ENCODE measurements around the gene FRMD8. TPM values are rescaled to one million over a fixed set of nuclear protein-coding genes. Genes with fewer than 3 reads are reported as not detected.

FRMD8 gene
- total and polyA plus RNA-seq, 2 experiments from 2014 or later: 25.7 to 31.0 TPM

- TF ChIP-seq CTCF (IDR thresholded peaks at IDR 0.05; ENCODE audit: poor library complexity): no peak
- no peak for TF ChIP-seq EZH2phosphoT487 (IDR thresholded peaks at IDR 0.05; ENCODE audit: low read depth, severe bottlenecking, unreplicated experiment)
- TF ChIP-seq EZH2 (IDR thresholded peaks at IDR 0.05; ENCODE audit: borderline replicate concordance): no peak
- Histone ChIP-seq H4K20me1 (ENCODE audit: insufficient read depth, poor library complexity, severe bottlenecking) (no peaks in the 10 kb centered on the region), H3K4me2 (no peak overlapping the region), H3K27ac (no peak overlapping the region), H2AFZ (no peak overlapping the region), H3K4me1 (ENCODE audit: insufficient read depth) (peaks cover 7% of the 10 kb centered on the region), H3K79me2 (peaks cover 21% of the 10 kb centered on the region), H3K9me3 (ENCODE audit: low read depth) (no peaks in the 10 kb centered on the region), H3K9me2 (replicated peaks; ENCODE audit: insufficient read depth) (no peaks in the 10 kb centered on the region), H3K36me3 (replicated peaks; ENCODE audit: insufficient read depth, low read depth) (no peaks in the 10 kb centered on the region), H3K27me3 (no peaks in the 10 kb centered on the region), H3K4me3 (no peak overlapping the region)
- no peak for DNase-seq (ENCODE audit: low spot score)
- 49% methylated on average over 7 of the region's 7 CpGs for WGBS (ENCODE audit: low lambda C conversion rate, missing lambda C conversion rate)
Measured at GRCh38 chr11:65459552-65459951, 73.1 kb downstream of the FRMD8 start.

MicroRNAs encoded within 50 kb of the gene (microRNA counts, 767-probe panel; counts per million panel counts)
- not detected for microRNA hsa-miR-612

Small RNA genes lying within 50 kb of the gene (small RNA-seq; reads per million reads assigned to genes)
- gene RF01684: not detected

Other genes with a start within 250 kb of the FRMD8 start
- gene SPDYC, start 216.4 kb upstream of the FRMD8 start, total RNA-seq: not detected in 2 replicates
- not detected in 2 replicates for gene SPDYC, start 216.4 kb upstream of the FRMD8 start, polyA plus RNA-seq
- 115 and 133 TPM in 2 replicates for gene CAPN1, start 204.7 kb upstream of the FRMD8 start, total RNA-seq
- gene CAPN1, start 204.7 kb upstream of the FRMD8 start, polyA plus RNA-seq: 178 and 202 TPM in 2 replicates
- 2.5 and 4.1 TPM in 2 replicates for gene POLA2, start 124.7 kb upstream of the FRMD8 start, total RNA-seq
- gene POLA2, start 124.7 kb upstream of the FRMD8 start, polyA plus RNA-seq: 5.0 and 8.0 TPM in 2 replicates
- gene CDC42EP2, start 71.8 kb upstream of the FRMD8 start, total RNA-seq: 19.5 and 21.7 TPM in 2 replicates
- 31.2 and 35.0 TPM in 2 replicates for gene CDC42EP2, start 71.8 kb upstream of the FRMD8 start, polyA plus RNA-seq
- gene DPF2, start 52.8 kb upstream of the FRMD8 start, total RNA-seq: 26.8 and 28.4 TPM in 2 replicates
- 50.0 and 51.6 TPM in 2 replicates for gene DPF2, start 52.8 kb upstream of the FRMD8 start, polyA plus RNA-seq
- gene TIGD3, start 31.9 kb upstream of the FRMD8 start, total RNA-seq: 1.7 and 1.8 TPM in 2 replicates
- 1.6 and 2.0 TPM in 2 replicates for gene TIGD3, start 31.9 kb upstream of the FRMD8 start, polyA plus RNA-seq
- 4.9 and 8.8 TPM in 2 replicates for gene SLC25A45, start 4.0 kb upstream of the FRMD8 start, total RNA-seq
- gene SLC25A45, start 4.0 kb upstream of the FRMD8 start, polyA plus RNA-seq: 13.9 and 20.3 TPM in 2 replicates
- gene NEAT1, start 36.2 kb downstream of the FRMD8 start, total RNA-seq: 104 and 130 TPM in 2 replicates
- 168 and 209 TPM in 2 replicates for gene NEAT1, start 36.2 kb downstream of the FRMD8 start, polyA plus RNA-seq
- 8,000 and 8,677 TPM in 2 replicates for gene MALAT1, start 112.4 kb downstream of the FRMD8 start, total RNA-seq
- 16,690 and 29,129 TPM in 2 replicates for gene MALAT1, start 112.4 kb downstream of the FRMD8 start, polyA plus RNA-seq
- 80.4 and 83.9 TPM in 2 replicates for gene SCYL1, start 138.4 kb downstream of the FRMD8 start, total RNA-seq
- gene SCYL1, start 138.4 kb downstream of the FRMD8 start, polyA plus RNA-seq: 162 and 167 TPM in 2 replicates
- 46.0 and 53.7 TPM in 2 replicates for gene LTBP3, start 171.7 kb downstream of the FRMD8 start, total RNA-seq
- gene LTBP3, start 171.7 kb downstream of the FRMD8 start, polyA plus RNA-seq: 85.3 and 101 TPM in 2 replicates
- 20.5 and 20.8 TPM in 2 replicates for gene ZNRD2, start 183.8 kb downstream of the FRMD8 start, total RNA-seq
- gene ZNRD2, start 183.8 kb downstream of the FRMD8 start, polyA plus RNA-seq: 52.4 and 57.3 TPM in 2 replicates
- 28.5 and 34.1 TPM in 2 replicates for gene FAM89B, start 185.9 kb downstream of the FRMD8 start, total RNA-seq
- 105 and 112 TPM in 2 replicates for gene FAM89B, start 185.9 kb downstream of the FRMD8 start, polyA plus RNA-seq
- 8.4 and 20.9 TPM in 2 replicates for gene EHBP1L1, start 189.4 kb downstream of the FRMD8 start, total RNA-seq
- gene EHBP1L1, start 189.4 kb downstream of the FRMD8 start, polyA plus RNA-seq: 12.5 and 18.1 TPM in 2 replicates
- not detected in 2 replicates for gene KCNK7, start 209.2 kb downstream of the FRMD8 start, total RNA-seq
- gene KCNK7, start 209.2 kb downstream of the FRMD8 start, polyA plus RNA-seq: 0.37 TPM in 1 of 2 replicates, not detected in the other
- 39.3 and 40.5 TPM in 2 replicates for gene MAP3K11, start 227.6 kb downstream of the FRMD8 start, total RNA-seq
- gene MAP3K11, start 227.6 kb downstream of the FRMD8 start, polyA plus RNA-seq: 55.3 and 59.5 TPM in 2 replicates
- gene PCNX3, start 229.1 kb downstream of the FRMD8 start, total RNA-seq: 22.2 and 27.4 TPM in 2 replicates
- 17.6 and 20.0 TPM in 2 replicates for gene PCNX3, start 229.1 kb downstream of the FRMD8 start, polyA plus RNA-seq